HK-2 (cell line): ENCODE data around the gene TET3.

Experiments
- DNase-seq: peaks from one replicate; pipeline ENCODE4 v3.0.0-alpha.2; 2018; ENCODE audit not compliant: unreplicated experiment

The TET3 gene

DNA sequence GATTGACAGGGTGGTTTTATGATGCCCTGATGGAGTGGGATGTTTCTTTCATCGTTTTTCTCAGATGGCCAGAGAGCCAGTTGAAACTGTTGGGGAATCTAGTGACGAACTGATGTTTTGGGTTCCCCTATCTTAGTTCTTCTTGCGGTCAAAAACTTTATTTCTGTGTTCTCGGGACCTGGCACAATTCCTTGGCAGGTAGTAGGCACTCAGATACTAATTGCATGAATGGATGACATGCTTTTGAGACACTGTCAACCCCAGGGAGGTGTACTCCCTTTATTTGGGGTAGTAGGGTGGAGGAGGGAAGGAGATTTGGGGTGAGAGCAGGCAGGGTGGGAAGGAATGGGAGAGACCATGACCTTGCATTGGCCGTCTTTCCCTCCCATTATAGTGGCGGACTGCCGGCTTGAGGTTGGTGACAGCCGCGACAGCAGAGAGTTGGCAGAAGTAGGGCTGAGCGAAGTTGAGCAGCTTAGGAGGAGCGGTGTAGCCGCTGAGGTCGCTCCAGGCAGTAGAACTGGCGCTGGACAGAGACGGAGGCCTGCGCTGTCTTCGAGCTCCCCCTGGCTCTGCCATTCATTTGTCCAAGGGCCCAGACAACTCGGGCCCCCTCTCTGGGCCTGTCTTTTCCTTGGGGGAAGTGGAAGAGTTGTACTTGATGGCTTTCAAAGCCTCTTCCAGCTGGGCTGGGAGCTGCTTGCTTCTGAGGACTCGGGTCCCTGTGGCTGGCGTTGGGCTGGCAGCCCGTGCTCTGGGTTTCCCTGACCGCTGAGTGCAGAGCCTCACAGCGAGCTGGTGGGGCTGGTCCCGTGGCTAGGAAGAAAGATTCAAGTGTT is 2.6 kb downstream of the TET3 start:
- DNase-seq, result no peak

DNA sequence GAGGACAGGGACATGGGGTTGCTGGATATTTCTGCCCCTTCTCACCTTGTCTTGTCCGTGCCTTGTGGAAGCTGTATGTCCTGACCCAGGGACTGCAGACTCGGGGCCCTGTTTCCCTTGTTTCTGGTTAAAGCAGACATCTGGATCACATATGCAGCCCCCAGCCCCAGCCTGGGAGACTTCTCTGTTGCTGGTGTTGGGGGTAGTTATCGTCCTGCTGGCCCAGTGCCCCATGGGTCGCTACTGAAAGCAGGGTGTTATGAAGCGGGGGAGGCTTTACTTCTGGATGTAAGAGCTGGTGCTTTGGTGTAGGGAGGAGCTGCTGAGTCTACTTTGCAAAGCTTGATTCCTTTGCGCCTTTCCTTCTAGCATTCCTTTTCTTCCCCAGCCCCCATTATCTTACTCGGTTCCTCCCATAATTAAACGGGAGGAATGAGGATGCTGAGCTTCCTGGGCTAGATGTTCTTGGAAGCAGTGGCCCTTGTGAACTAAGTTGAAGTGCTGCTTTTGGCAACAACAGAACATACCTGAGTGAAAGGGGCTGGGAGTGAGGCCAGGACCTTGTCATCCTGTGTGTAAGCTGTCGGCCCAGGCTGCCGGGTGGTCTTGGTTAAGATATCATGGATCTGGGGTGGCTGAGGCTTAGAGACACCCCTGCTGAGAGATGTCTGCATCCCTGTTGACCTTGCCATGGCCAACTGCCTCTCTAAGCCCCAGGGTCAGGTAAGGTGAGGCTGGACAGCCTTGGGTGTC is 3.4 kb downstream of the TET3 start:
- no peak for DNase-seq

DNA sequence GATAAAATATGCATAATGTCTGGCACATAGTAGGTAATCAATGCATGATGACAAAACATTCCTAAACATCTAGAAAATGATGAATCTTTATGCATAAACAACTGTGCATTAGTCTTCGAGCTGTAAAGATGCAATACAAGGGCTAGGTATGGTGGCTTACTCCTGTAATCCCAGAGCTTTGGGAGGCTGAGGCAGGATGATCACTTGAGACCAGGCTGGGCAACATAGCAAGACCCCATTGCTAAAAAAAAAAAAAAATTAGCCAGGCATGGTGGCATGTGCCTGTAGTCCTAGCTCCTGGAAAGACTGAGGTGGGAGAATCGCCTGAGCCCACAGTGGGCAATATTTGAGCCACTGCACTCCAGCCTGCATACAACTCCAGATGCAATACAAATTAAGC is 5.3 kb downstream of the TET3 start:
- DNase-seq, result no peak

DNA sequence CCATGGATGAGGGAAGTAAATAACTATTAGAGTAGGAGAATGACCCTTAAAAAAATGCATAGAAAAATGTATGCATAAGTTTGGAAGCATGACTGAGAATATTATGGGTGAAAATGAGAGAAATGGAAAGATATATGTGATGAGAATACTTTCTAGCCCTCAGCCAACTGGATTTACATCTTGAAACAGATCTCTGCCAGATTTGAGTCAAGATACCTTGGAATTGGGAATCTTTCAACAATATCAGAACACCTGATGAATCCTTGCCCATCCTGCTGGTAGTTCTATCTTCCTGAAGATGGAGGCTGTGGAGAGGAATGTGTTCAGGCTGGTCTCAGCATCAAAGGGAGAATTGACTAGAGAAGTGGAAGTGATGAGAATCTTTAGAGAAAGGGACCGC is 5.8 kb downstream of the TET3 start:
- DNase-seq, result no peak

- no peak for DNase-seq
These were observed 7.3 kb downstream of the TET3 start for GRCh38 chr2:73992036-73992435.

DNA sequence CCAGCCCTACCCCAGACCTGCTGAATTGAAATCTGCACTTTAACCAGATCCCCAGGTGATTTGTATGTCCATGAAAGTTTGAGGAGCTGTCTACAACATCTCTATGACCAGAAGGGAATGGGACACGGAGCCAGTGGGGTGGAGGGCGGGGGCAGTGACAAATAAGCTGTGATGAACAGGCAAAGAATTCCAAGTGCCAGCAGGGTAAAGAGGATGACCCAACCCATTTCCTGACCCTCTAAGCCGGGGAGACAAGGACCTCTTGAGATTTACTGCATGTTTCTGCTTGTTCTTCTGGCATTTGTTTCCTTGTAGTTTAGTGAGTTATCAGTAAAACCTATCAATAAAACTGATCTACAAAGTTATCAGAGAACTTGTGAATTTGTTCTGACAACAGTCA is 8.7 kb downstream of the TET3 start:
- DNase-seq, result no peak

GRCh38 chr2:73993778-73994177 is 9.1 kb downstream of the TET3 start:
- no peak for DNase-seq

DNA sequence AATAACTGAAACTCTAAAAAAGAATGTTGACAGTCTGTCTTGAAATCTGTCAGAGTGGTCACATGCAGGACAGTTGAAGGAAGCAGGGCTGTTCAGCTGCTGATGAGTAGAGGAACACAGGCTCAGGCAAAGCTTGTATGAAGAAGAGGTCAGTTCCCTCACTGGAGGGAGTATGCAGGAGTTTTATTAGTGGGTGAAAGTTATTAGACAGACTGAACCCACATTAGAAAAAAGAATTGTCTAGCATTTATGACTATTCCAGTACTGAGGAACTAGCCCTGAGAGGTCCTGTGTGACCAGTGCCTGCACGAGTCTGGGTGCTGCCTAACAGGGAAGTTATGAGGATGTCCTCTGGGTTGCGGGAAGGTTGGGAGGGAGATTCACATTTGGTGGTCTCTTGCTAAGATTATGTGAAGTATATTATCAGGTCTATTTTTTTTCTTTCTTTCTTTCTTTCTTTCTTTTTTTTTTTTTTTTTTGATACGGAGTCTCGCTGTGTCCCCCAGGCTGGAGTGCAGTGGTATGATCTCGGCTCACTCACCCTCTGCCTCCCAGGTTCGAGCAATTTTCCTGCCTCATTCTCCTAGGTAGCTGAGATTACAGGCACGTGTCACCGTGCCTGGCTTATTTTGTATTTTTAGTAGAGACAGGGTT is 9.6 kb downstream of the TET3 start:
- DNase-seq, result no peak

DNA sequence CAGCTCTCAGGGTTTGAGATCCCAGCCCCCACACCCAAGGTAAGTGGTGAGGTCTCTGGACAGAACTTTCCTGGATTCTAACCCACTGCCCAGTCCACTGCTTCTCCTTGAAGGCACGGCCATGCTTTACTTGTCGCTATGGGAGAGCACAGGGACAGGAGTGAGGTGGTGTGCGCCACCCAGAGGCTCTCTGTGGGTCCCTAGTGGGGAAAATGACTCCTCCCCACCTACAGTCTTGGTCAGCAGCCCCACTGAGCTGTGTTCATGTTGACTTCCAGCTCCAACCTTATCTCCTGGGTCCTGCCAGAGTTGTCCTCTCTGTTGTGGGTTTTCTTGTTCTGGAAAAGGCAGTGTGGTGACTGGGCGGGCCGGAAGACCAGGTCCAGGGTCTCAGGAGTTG is 11.1 kb downstream of the TET3 start:
- DNase-seq, result no peak

- no peak for DNase-seq
These were observed 13.1 kb downstream of the TET3 start for GRCh38 chr2:73997813-73998212.

GRCh38 chr2:73998451-73998850 is 13.7 kb downstream of the TET3 start:
- no peak for DNase-seq

DNA sequence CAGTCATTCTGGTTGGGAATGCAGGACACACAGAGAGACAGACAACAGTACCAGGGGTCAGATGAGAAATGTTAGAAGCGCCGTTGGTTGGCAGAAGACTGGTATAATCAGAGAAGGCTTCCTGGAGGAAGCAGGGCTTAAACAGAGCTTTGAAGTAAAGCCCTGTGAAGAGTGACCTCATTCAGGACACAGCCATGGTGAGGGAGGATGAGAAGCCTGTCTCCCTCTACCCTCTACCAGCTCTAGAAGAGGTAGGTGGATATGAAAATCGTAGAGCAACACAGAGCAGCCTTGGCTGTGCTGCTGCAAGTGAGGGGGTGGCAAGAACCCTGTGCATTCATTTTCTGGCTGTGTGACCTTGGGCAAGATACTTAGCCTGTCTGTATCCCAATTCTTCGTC is 14.2 kb downstream of the TET3 start:
- DNase-seq, result no peak

DNA sequence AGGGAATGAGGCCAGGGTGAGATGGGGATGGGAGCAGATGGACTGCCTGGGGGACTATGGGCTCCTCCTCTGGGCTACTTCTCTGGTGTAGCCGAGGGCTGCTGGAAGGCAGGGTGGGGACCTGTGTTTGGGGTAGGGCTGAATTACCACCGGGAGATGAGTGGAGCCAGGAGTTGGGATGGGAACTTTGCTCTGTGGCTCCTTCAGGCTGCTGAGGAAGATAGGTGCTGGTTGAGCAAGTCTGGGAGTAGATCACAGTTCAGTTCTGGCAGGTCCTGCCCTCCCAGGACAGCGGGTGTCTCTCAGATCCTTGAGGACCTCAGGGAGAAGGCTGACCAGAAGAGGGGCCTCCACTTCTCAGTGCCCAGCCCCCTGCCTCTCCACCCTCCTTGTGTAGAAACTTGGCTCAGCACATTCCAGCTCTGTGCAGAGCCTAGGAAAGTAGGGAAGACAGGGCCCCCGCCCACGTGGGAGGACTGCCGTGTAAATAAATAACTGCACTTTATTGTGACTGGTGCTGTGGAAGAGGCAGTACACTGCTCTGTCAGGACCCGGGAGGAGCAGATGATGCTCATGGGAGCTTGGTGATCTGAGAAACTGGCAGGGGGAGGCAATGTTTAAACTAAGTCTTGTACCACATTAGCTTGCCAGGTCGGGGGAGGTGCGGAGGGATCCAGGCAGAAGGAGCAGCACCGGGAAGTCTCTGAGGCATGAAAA is 15.3 kb downstream of the TET3 start:
- DNase-seq, result peak; percentile 69

DNA sequence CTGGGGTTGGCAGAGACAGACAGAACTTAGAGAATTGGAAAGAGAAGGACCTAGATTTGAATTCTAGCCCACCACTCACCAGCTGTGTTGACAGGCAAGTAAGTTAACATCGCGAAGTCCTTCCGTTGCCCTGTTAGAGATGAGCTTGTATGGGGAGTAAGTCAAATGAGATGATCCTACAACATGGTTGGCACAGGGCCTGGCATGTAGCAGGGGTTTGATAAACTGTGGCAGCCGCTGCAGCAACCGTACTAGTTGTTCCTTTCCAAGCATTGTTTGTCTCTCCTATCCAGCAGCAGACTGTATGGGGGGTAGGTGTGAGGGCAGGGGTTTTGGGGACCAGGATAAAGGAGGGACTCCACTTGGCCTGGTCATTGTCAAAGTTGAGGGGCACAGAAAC is 16.0 kb downstream of the TET3 start:
- DNase-seq, result no peak

- DNase-seq, result no peak
These were observed 16.4 kb downstream of the TET3 start for GRCh38 chr2:74001121-74001520.

GRCh38 chr2:74001781-74002504 is 17.2 kb downstream of the TET3 start:
- no peak for DNase-seq

DNA sequence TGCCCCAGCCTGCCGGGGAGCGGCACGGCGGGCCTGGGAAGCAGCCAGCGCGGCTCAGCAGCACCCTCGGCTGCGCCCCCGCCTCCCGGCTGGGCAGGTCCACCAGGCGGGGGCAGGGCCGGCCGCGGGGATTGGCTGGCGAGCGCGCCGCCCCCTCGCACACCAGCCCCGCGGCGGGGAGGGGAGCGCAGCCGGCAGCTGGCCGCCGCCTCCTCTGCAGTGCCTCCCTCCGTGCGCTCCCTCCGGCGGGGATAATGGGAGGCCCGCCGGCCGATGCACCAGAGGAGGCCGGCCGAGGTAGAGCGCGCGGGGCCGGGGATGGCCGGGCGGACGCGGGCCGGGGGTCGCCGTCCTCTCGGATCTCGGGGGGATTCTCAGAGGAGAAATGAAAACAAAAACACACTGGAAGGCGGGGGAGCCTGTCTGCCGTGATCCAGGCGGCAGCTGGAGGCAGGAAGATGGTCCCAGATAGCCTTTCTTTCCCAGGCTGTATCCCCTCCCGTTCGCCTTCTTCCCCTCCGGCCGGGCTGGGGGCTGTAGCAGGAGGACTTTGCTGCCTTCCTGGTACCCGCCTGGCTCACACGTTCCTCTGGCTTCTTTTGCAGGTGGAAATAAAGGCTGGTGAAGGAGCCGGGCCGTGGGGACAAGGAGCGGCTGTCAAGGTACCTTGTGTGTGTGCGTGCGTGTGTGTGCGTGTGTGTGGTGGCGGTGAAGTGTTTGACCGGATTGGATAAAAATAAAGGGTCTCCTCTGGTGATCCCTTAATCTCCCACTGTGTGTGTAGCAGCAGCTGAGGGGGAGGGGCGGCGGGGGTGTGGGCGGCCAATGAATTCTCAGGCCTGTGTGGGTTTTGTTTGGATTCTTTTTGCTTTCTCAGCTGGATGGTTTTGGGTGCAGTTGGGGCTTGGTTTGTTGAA is 18.1 kb downstream of the TET3 start:
- DNase-seq, result peak; percentile 75

GRCh38 chr2:74003494-74004211 is 18.9 kb downstream of the TET3 start:
- no peak for DNase-seq
